D721Med (cell line): ENCODE data around the gene KAT8.
"Not testable (repeated sequence)": the region's sequence is repeated elsewhere in the genome, so short reads cannot be mapped to it uniquely, and the experiment has no call there.

ENCODE experiments used
- DNase-seq: peaks from one replicate; pipeline ENCODE4 v3.0.0; 2011; ENCODE audit warnings: low spot score; ENCODE audit not compliant: insufficient read length
- FAIRE-seq: peaks from 2 replicates; lab custom pipeline; 2011; peaks lifted over from hg19 to GRCh38; lab: Jason Lieb, UNC
- CTCF ChIP-seq: IDR thresholded peaks from 2 replicates; pipeline ENCODE4 v1.5.1; 2012; ENCODE audit warnings: mild to moderate bottlenecking, control low read depth; ENCODE audit not compliant: insufficient read depth; ENCODE audit errors: missing control alignments

KAT8 gene

GRCh38 chr16:31145398-31145990, 28.0 kb downstream of the KAT8 start:
- no peak for FAIRE-seq

GRCh38 chr16:31147574-31147973, 30.1 kb downstream of the KAT8 start:
- DNase-seq (no peak), FAIRE-seq (no peak)
- no peak for TF ChIP-seq CTCF

More at GRCh38 chr16:31145398-31145990, 28.0 kb downstream of the KAT8 start:
- no peak for TF ChIP-seq CTCF
- no peak for DNase-seq

GRCh38 chr16:31148281-31148728, 30.8 kb downstream of the KAT8 start:
- DNase-seq (no peak), FAIRE-seq (no peak)
- no peak for TF ChIP-seq CTCF

- DNase-seq (no peak), FAIRE-seq (no peak)
- TF ChIP-seq CTCF: no peak
These were observed 31.4 kb downstream of the KAT8 start for GRCh38 chr16:31148896-31149295.

GRCh38 chr16:31149332-31149731, 31.9 kb downstream of the KAT8 start:
- DNase-seq (no peak), FAIRE-seq (no peak)
- TF ChIP-seq CTCF: no peak

- FAIRE-seq (no peak), DNase-seq (peak; percentile 6)
- no peak for TF ChIP-seq CTCF
These were observed 32.7 kb downstream of the KAT8 start, which contains the start of gene PRSS36 for GRCh38 chr16:31149894-31150890. Gene PRSS36, minus strand, starts transcription at chr16:31150066. Its CDS starts 31 bp downstream, at chr16:31150035.

- DNase-seq, FAIRE-seq: not testable (repeated sequence)
These were observed 33.5 kb downstream of the KAT8 start for GRCh38 chr16:31150976-31151375.
